ENCODE measurements around the gene GIPC3.

Gene GIPC3

DNA sequence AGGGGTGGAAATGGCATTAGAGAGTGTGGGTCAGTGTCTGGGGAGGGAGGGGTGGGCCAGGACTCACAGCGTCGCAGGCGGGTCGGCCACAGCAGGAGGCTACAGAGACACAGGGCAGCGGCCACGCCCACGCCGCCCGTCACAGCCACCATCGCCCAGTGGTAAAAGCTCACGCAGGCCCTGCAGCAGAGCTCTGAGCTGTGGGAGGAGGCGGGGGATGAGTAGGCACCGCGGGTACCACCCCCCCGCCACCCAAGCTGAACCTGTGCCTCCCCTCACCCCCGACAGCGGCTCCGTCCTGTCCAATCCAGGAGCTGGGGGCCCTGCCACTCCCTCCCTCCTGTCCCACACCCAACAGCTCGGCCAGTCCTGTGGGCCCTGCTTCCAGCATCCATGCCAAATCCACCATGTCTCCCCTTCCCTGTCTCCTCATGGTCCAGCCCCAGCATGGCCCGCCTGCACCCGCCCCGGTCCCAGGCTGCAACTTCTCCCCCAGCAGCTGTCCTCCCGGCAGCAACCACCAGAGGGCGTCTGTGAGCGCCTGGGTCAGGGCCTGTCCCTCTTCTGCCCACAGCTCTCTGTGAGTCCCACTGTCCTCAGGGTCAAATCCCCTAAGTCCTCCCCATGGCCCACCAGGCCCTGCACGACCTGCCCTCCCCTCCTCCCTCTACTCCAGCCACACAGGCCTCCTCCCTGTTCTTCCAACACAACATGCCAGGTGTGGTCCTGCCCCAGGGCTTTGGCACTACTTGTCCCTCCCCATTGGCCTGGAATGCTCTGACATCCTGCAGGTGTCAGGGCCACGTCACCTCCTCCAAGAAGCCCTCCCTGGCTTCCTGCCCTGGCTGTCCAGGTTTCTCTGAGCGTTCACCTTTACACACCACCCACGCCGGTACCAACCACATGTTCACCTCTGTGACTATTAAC, 40.3 kb upstream of the GIPC3 start (continued):
- TF ChIP-seq ZNF654 (tag by site-specific recombination; IDR thresholded peaks at IDR 0.05; ENCODE audit: low read depth) (peak; percentile 32), ZNF623 (tag by site-specific recombination; IDR thresholded peaks at IDR 0.05) (peak; percentile 87), TRIM28 (IDR thresholded peaks at IDR 0.05; ENCODE audit: borderline replicate concordance, low read length) (no peak), ZNF274 (IDR thresholded peaks at IDR 0.05; ENCODE audit: low read length) (no peak), ZNF274 (tag by site-specific recombination; IDR thresholded peaks at IDR 0.05; ENCODE audit: borderline replicate concordance) (no peak), HOXC10 (CRISPR knock-in tag; IDR thresholded peaks at IDR 0.05) (no peak), ZNF529 (tag by site-specific recombination; IDR thresholded peaks at IDR 0.05; ENCODE audit: insufficient replicate concordance) (no peak), ZNF133 (tag by site-specific recombination; IDR thresholded peaks at IDR 0.05) (no peak), ZNF175 (tag by site-specific recombination; IDR thresholded peaks at IDR 0.05) (no peak), SP3 (tag by site-specific recombination; IDR thresholded peaks at IDR 0.05) (no peak), ZNF302 (tag by site-specific recombination; IDR thresholded peaks at IDR 0.05; ENCODE audit: low read depth) (no peak), ZNF596 (tag by site-specific recombination; IDR thresholded peaks at IDR 0.05) (no peak), ZNF571 (tag by site-specific recombination; IDR thresholded peaks at IDR 0.05) (no peak), RBAK (tag by site-specific recombination; IDR thresholded peaks at IDR 0.05) (no peak), ZNF585B (tag by site-specific recombination; IDR thresholded peaks at IDR 0.05) (no peak), YY1 (tag by site-specific recombination; IDR thresholded peaks at IDR 0.05) (no peak), SALL2 (tag by site-specific recombination; IDR thresholded peaks at IDR 0.05; ENCODE audit: borderline replicate concordance) (no peak), ZNF292 (tag by site-specific recombination; IDR thresholded peaks at IDR 0.05; ENCODE audit: borderline replicate concordance, low read depth) (no peak)
- TF ChIP-seq, protein P1, sequence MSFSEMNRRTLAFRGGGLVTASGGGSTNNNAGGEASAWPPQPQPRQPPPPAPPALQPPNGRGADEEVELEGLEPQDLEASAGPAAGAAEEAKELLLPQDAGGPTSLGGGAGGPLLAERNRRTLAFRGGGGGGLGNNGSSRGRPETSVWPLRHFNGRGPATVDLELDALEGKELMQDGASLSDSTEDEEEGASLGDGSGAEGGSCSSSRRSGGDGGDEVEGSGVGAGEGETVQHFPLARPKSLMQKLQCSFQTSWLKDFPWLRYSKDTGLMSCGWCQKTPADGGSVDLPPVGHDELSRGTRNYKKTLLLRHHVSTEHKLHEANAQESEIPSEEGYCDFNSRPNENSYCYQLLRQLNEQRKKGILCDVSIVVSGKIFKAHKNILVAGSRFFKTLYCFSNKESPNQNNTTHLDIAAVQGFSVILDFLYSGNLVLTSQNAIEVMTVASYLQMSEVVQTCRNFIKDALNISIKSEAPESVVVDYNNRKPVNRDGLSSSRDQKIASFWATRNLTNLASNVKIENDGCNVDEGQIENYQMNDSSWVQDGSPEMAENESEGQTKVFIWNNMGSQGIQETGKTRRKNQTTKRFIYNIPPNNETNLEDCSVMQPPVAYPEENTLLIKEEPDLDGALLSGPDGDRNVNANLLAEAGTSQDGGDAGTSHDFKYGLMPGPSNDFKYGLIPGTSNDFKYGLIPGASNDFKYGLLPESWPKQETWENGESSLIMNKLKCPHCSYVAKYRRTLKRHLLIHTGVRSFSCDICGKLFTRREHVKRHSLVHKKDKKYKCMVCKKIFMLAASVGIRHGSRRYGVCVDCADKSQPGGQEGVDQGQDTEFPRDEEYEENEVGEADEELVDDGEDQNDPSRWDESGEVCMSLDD (tag by site-specific recombination; IDR thresholded peaks at IDR 0.05) = no peak
- TF ChIP-seq, protein P2, sequence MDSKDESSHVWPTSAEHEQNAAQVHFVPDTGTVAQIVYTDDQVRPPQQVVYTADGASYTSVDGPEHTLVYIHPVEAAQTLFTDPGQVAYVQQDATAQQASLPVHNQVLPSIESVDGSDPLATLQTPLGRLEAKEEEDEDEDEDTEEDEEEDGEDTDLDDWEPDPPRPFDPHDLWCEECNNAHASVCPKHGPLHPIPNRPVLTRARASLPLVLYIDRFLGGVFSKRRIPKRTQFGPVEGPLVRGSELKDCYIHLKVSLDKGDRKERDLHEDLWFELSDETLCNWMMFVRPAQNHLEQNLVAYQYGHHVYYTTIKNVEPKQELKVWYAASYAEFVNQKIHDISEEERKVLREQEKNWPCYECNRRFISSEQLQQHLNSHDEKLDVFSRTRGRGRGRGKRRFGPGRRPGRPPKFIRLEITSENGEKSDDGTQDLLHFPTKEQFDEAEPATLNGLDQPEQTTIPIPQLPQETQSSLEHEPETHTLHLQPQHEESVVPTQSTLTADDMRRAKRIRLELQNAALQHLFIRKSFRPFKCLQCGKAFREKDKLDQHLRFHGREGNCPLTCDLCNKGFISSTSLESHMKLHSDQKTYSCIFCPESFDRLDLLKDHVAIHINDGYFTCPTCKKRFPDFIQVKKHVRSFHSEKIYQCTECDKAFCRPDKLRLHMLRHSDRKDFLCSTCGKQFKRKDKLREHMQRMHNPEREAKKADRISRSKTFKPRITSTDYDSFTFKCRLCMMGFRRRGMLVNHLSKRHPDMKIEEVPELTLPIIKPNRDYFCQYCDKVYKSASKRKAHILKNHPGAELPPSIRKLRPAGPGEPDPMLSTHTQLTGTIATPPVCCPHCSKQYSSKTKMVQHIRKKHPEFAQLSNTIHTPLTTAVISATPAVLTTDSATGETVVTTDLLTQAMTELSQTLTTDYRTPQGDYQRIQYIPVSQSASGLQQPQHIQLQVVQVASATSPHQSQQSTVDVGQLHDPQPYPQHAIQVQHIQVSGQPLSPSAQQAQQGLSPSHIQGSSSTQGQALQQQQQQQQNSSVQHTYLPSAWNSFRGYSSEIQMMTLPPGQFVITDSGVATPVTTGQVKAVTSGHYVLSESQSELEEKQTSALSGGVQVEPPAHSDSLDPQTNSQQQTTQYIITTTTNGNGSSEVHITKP (tag by site-specific recombination; IDR thresholded peaks at IDR 0.05) = peak; percentile 94
- TF ChIP-seq, protein P3, sequence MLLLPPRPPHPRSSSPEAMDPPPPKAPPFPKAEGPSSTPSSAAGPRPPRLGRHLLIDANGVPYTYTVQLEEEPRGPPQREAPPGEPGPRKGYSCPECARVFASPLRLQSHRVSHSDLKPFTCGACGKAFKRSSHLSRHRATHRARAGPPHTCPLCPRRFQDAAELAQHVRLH (tag by site-specific recombination; IDR thresholded peaks at IDR 0.05) = no peak
- TF ChIP-seq, protein P4, sequence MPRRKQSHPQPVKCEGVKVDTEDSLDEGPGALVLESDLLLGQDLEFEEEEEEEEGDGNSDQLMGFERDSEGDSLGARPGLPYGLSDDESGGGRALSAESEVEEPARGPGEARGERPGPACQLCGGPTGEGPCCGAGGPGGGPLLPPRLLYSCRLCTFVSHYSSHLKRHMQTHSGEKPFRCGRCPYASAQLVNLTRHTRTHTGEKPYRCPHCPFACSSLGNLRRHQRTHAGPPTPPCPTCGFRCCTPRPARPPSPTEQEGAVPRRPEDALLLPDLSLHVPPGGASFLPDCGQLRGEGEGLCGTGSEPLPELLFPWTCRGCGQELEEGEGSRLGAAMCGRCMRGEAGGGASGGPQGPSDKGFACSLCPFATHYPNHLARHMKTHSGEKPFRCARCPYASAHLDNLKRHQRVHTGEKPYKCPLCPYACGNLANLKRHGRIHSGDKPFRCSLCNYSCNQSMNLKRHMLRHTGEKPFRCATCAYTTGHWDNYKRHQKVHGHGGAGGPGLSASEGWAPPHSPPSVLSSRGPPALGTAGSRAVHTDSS (tag by site-specific recombination; IDR thresholded peaks at IDR 0.05) = no peak
- TF ChIP-seq, protein P5, sequence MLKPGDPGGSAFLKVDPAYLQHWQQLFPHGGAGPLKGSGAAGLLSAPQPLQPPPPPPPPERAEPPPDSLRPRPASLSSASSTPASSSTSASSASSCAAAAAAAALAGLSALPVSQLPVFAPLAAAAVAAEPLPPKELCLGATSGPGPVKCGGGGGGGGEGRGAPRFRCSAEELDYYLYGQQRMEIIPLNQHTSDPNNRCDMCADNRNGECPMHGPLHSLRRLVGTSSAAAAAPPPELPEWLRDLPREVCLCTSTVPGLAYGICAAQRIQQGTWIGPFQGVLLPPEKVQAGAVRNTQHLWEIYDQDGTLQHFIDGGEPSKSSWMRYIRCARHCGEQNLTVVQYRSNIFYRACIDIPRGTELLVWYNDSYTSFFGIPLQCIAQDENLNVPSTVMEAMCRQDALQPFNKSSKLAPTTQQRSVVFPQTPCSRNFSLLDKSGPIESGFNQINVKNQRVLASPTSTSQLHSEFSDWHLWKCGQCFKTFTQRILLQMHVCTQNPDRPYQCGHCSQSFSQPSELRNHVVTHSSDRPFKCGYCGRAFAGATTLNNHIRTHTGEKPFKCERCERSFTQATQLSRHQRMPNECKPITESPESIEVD (tag by site-specific recombination; IDR thresholded peaks at IDR 0.05) = no peak
- TF ChIP-seq, protein P6, sequence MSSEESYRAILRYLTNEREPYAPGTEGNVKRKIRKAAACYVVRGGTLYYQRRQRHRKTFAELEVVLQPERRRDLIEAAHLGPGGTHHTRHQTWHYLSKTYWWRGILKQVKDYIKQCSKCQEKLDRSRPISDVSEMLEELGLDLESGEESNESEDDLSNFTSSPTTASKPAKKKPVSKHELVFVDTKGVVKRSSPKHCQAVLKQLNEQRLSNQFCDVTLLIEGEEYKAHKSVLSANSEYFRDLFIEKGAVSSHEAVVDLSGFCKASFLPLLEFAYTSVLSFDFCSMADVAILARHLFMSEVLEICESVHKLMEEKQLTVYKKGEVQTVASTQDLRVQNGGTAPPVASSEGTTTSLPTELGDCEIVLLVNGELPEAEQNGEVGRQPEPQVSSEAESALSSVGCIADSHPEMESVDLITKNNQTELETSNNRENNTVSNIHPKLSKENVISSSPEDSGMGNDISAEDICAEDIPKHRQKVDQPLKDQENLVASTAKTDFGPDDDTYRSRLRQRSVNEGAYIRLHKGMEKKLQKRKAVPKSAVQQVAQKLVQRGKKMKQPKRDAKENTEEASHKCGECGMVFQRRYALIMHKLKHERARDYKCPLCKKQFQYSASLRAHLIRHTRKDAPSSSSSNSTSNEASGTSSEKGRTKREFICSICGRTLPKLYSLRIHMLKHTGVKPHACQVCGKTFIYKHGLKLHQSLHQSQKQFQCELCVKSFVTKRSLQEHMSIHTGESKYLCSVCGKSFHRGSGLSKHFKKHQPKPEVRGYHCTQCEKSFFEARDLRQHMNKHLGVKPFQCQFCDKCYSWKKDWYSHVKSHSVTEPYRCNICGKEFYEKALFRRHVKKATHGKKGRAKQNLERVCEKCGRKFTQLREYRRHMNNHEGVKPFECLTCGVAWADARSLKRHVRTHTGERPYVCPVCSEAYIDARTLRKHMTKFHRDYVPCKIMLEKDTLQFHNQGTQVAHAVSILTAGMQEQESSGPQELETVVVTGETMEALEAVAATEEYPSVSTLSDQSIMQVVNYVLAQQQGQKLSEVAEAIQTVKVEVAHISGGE (tag by site-specific recombination; conservative IDR thresholded peaks at IDR 0.05; ENCODE audit: low read depth) = no peak
